Gastroesophageal sphincter (tissue), 4 donors: ENCODE results near the gene ASB1. TPM values are rescaled to one million over a fixed set of nuclear protein-coding genes. Genes with fewer than 3 reads are reported as not detected.

Experiments used
- ATAC-seq: fragments of 150-250 bp; one replicate; pipeline ENCODE4 v1.9.1; 2016; ENCODE audit warnings: mild to moderate bottlenecking, moderate library complexity
- H3K27ac ChIP-seq, 4 donors: fragments of 200-600 bp; sonication (generic) in 3 of 4; 1 replicate in 3 of 4; 2 replicates in 1 of 4; pipeline ENCODE4 v1.5.1; 2016 to 2019
- H3K27me3 ChIP-seq: fragments of 200-600 bp; sonication (generic); one replicate; pipeline ENCODE4 v1.5.1; 2019
- H3K36me3 ChIP-seq, 2 donors: fragments of 200-600 bp; sonication (generic); one replicate each; pipeline ENCODE4 v1.5.1; 2019; ENCODE audit warnings: control low read depth in 1 of 2
- H3K4me1 ChIP-seq, 3 donors: fragments of 200-600 bp; sonication (generic); 1 replicate in 2 of 3; 2 replicates in 1 of 3; pipeline ENCODE4 v1.5.1; 2016 to 2019; ENCODE audit warnings: control low read depth in 2 of 3
- H3K4me3 ChIP-seq, 2 donors: fragments of 200-600 bp; sonication (generic); one replicate each; pipeline ENCODE4 v1.5.1; 2019; ENCODE audit warnings: mild to moderate bottlenecking in 1 of 2, moderate library complexity in 1 of 2
- H3K9me3 ChIP-seq, 3 donors: fragments of 200-600 bp; sonication (generic); one replicate each; pipeline ENCODE4 v1.5.1; 2017 to 2019; ENCODE audit warnings: control low read depth in 2 of 3
- CTCF ChIP-seq, 4 experiments: fragments of 200-600 bp in 2 of 4; fragments of 450-650 bp in 2 of 4; sonication (generic) in 1 of 4; IDR thresholded peaks; one replicate each; pipeline ENCODE4 v1.5.1; 2017 to 2019; ENCODE audit warnings: antibody characterized with exemption in 4 of 4, mild to moderate bottlenecking in 2 of 4, moderate library complexity in 2 of 4
- EP300 ChIP-seq: sonication (generic); formaldehyde crosslinking; IDR thresholded peaks from one replicate; pipeline ENCODE4 v1.6.1; 2017; ENCODE audit warnings: antibody characterized with exemption, mild to moderate bottlenecking
- POLR2A ChIP-seq, 2 donors: fragments of 450-650 bp; IDR thresholded peaks; one replicate each; pipeline ENCODE4 v1.6.1; 2017; ENCODE audit warnings: antibody characterized with exemption in 2 of 2, mild to moderate bottlenecking in 2 of 2, moderate library complexity in 1 of 2
- POLR2AphosphoS5 ChIP-seq: sonication (generic); formaldehyde crosslinking; IDR thresholded peaks from one replicate; pipeline ENCODE4 v1.6.1; 2017; ENCODE audit warnings: antibody characterized with exemption
- WGBS, 2 donors: methylation state at CpG; one replicate each; pipeline ENCODE4 v1.1.5; 2018; ENCODE audit warnings: low coverage in 1 of 2; 5-methylcytosine and 5-hydroxymethylcytosine counted together
- total RNA-seq, 4 donors: library from RNA; depleted of rRNA; stranded (reverse); fragments of >200 nt; gene quantifications; one replicate each; pipeline ENCODE4 v1.1.0, GENCODE V29; 2016

ASB1 gene
- total RNA-seq, 4 donors from 2014 or later, result 27.9 to 39.3 (median 35.9) TPM

GRCh38 chr2:238478216-238478615, 51.5 kb downstream of the ASB1 start:
- no peaks in the 10 kb centered on the region for H3K36me3 ChIP-seq
- no peak overlapping the region for H3K27ac ChIP-seq
- H3K4me3 ChIP-seq, result no peak overlapping the region
- TF ChIP-seq EP300, result no peak
- no peak for TF ChIP-seq POLR2AphosphoS5
- TF ChIP-seq POLR2A (IDR thresholded peaks at IDR 0.05), result no peak
- no peak for TF ChIP-seq CTCF (IDR thresholded peaks at IDR 0.05)
- H3K4me1 ChIP-seq, result no peaks in the 10 kb centered on the region
- no peaks in the 10 kb centered on the region for H3K27me3 ChIP-seq
- ATAC-seq, result no peak
- 92 to 97% methylated on average over 4 of the region's 4 CpGs for WGBS, 2 donors
- H3K9me3 ChIP-seq, result peaks cover 0 to 37% (median 2%) of the 10 kb centered on the region in 3 donors

- TF ChIP-seq POLR2A (IDR thresholded peaks at IDR 0.05) (no peak), POLR2AphosphoS5 (no peak), EP300 (no peak), CTCF (IDR thresholded peaks at IDR 0.05) (no peak)
- Histone ChIP-seq H3K4me3 (no peak overlapping the region), H3K4me1 (no peaks in the 10 kb centered on the region), H3K27me3 (no peaks in the 10 kb centered on the region), H3K36me3 (no peaks in the 10 kb centered on the region), H3K27ac (no peak overlapping the region), H3K9me3 (peaks cover 0 to 30% (median 2%) of the 10 kb centered on the region in 3 donors)
- WGBS, 2 donors, result 86 to 91% methylated on average over 1 of the region's 1 CpG
- ATAC-seq, result no peak
Measured at GRCh38 chr2:238479847-238480246, 53.1 kb downstream of the ASB1 start.

GRCh38 chr2:238483021-238483420, 56.3 kb downstream of the ASB1 start:
- Histone ChIP-seq H3K4me1 (no peaks in the 10 kb centered on the region), H3K27me3 (no peaks in the 10 kb centered on the region), H3K36me3 (no peaks in the 10 kb centered on the region), H3K27ac (no peak overlapping the region), H3K4me3 (no peak overlapping the region), H3K9me3 (peaks cover 0 to 26% (median 2%) of the 10 kb centered on the region in 3 donors)
- TF ChIP-seq POLR2A (IDR thresholded peaks at IDR 0.05), result no peak
- TF ChIP-seq EP300, result no peak
- TF ChIP-seq CTCF (IDR thresholded peaks at IDR 0.05), result no peak
- TF ChIP-seq POLR2AphosphoS5, result no peak
- no peak for ATAC-seq
- WGBS, 2 donors, result 79 to 84% methylated on average over 6 of the region's 6 CpGs

- Histone ChIP-seq H3K36me3 (no peaks in the 10 kb centered on the region), H3K9me3 (peaks cover 0 to 20% (median 2%) of the 10 kb centered on the region in 3 donors), H3K27ac (no peak overlapping the region), H3K4me1 (no peaks in the 10 kb centered on the region), H3K27me3 (no peaks in the 10 kb centered on the region), H3K4me3 (no peak overlapping the region)
- TF ChIP-seq CTCF (IDR thresholded peaks at IDR 0.05) (no peak), EP300 (no peak), POLR2AphosphoS5 (no peak), POLR2A (IDR thresholded peaks at IDR 0.05) (no peak)
- ATAC-seq, result no peak
- WGBS, 2 donors, result 70 to 77% methylated on average over 8 of the region's 8 CpGs
Measured at GRCh38 chr2:238483656-238484055, 56.9 kb downstream of the ASB1 start.

- Histone ChIP-seq H3K9me3 (peaks cover 0 to 10% (median 0%) of the 10 kb centered on the region in 3 donors), H3K27ac (no peak overlapping the region), H3K27me3 (no peaks in the 10 kb centered on the region), H3K4me3 (no peak overlapping the region), H3K4me1 (no peaks in the 10 kb centered on the region), H3K36me3 (no peaks in the 10 kb centered on the region)
- ATAC-seq, result no peak
- whole genome bisulfite sequencing, 2 donors, result 90 to 94% methylated on average over 9 to 12 of the region's 23 CpGs
- TF ChIP-seq POLR2AphosphoS5, result no peak
- no peak for TF ChIP-seq POLR2A (IDR thresholded peaks at IDR 0.05)
- no peak for TF ChIP-seq EP300
- no peak for TF ChIP-seq CTCF (IDR thresholded peaks at IDR 0.05)
Measured at GRCh38 chr2:238484522-238485452, 58.1 kb downstream of the ASB1 start.
